GM19467 (cell line): ENCODE measurements around the gene GPC3.
"Not testable (repeated sequence)": the region's sequence is repeated elsewhere in the genome, so short reads cannot be mapped to it uniquely, and the experiment has no call there.

Experiments used
- ATAC-seq: cut with Tn5 transposase; IDR thresholded peaks from one replicate; pipeline ENCODE4 v1.9.1; 2021; ENCODE audit warnings: mild to moderate bottlenecking, moderate library complexity; ENCODE audit not compliant: unreplicated experiment

GPC3 gene

GRCh38 chrX:133999031-133999705 is 13.8 kb upstream of the GPC3 start:
- no peak for ATAC-seq

GRCh38 chrX:133995759-133996158 is 10.4 kb upstream of the GPC3 start:
- no peak for ATAC-seq

GRCh38 chrX:133994576-133994975 is 9.2 kb upstream of the GPC3 start:
- ATAC-seq: no peak

- no peak for ATAC-seq
These were observed 7.5 kb upstream of the GPC3 start for GRCh38 chrX:133992882-133993281.

GRCh38 chrX:133991814-133992213 is 6.4 kb upstream of the GPC3 start:
- ATAC-seq: no peak

GRCh38 chrX:133991057-133991456 is 5.7 kb upstream of the GPC3 start:
- not testable (repeated sequence) for ATAC-seq

GRCh38 chrX:133989993-133990392 is 4.6 kb upstream of the GPC3 start:
- ATAC-seq: no peak

GRCh38 chrX:133989490-133989889 is 4.1 kb upstream of the GPC3 start:
- no peak for ATAC-seq

- ATAC-seq: no peak
These were observed 2.6 kb upstream of the GPC3 start for GRCh38 chrX:133988010-133988409.

- ATAC-seq: no peak
These were observed 1.8 kb upstream of the GPC3 start for GRCh38 chrX:133987188-133987587.

GRCh38 chrX:133985967-133986683 is 731 bp upstream of the GPC3 start:
- no peak for ATAC-seq

GRCh38 chrX:133984857-133985163 is 584 bp downstream of the GPC3 start:
- ATAC-seq: no peak

- no peak for ATAC-seq
These were observed 1.2 kb downstream of the GPC3 start for GRCh38 chrX:133983974-133984845.

GRCh38 chrX:133983256-133983973 is 2.0 kb downstream of the GPC3 start:
- ATAC-seq: no peak

- no peak for ATAC-seq
These were observed 3.5 kb downstream of the GPC3 start for GRCh38 chrX:133981924-133982323.

GRCh38 chrX:133980832-133981588 is 4.4 kb downstream of the GPC3 start:
- no peak for ATAC-seq

GRCh38 chrX:133980406-133980805 is 5.0 kb downstream of the GPC3 start:
- ATAC-seq: no peak

GRCh38 chrX:133979641-133980230 is 5.7 kb downstream of the GPC3 start:
- ATAC-seq: no peak

- ATAC-seq: no peak
These were observed 11.7 kb downstream of the GPC3 start for GRCh38 chrX:133973704-133974103.

- ATAC-seq: no peak
These were observed 12.5 kb downstream of the GPC3 start for GRCh38 chrX:133972916-133973315.
